Stimulated activated CD4-positive, alpha-beta T cell treated with anti-CD3 and anti-CD28 coated beads, Interleukin-1b, Interleukin-23, amount 100 ng/mL, for 24 hours (primary cell): ENCODE results near the gene SLC35A3.
"Not testable (repeated sequence)": the region's sequence is repeated elsewhere in the genome, so short reads cannot be mapped to it uniquely, and the experiment has no call there.

Experiments used
- DNase-seq, 4 experiments: peaks; one replicate each; pipeline ENCODE4 v3.0.0-alpha.2; 2020; ENCODE audit warnings: low read depth in 4 of 4, low spot score in 1 of 4

The SLC35A3 gene

GRCh38 chr1:100035214-100035613, 65.4 kb downstream of the SLC35A3 start:
- no peak for DNase-seq

- DNase-seq, result no peak
Observed at GRCh38 chr1:100036718-100037655, 67.2 kb downstream of the SLC35A3 start.

GRCh38 chr1:100037656-100037926, 67.8 kb downstream of the SLC35A3 start:
- DNase-seq, result no peak

GRCh38 chr1:100037927-100038659, 68.3 kb downstream of the SLC35A3 start:
- DNase-seq, result peak; percentile 68 to 88 (median 75)

GRCh38 chr1:100038660-100039287, 69.0 kb downstream of the SLC35A3 start:
- peak; percentile 44 to 75 (median 61) for DNase-seq

GRCh38 chr1:100039591-100039990, 69.8 kb downstream of the SLC35A3 start:
- DNase-seq, result no peak

GRCh38 chr1:100045206-100045605, 75.4 kb downstream of the SLC35A3 start:
- DNase-seq, result no peak

GRCh38 chr1:100047235-100047708, 77.5 kb downstream of the SLC35A3 start:
- DNase-seq, result not testable (repeated sequence)

- DNase-seq, result no peak
Observed at GRCh38 chr1:100050139-100050538, 80.3 kb downstream of the SLC35A3 start.

GRCh38 chr1:100051401-100051800, 81.6 kb downstream of the SLC35A3 start:
- DNase-seq, result no peak

- no peak for DNase-seq
Observed at GRCh38 chr1:100051893-100052292, 82.1 kb downstream of the SLC35A3 start.

GRCh38 chr1:100053119-100053518, 83.3 kb downstream of the SLC35A3 start:
- DNase-seq, result no peak

- DNase-seq, result no peak
Observed at GRCh38 chr1:100053727-100054126, 83.9 kb downstream of the SLC35A3 start.

- no peak for DNase-seq
Observed at GRCh38 chr1:100061681-100062080, 91.9 kb downstream of the SLC35A3 start.

GRCh38 chr1:100065183-100065968, 95.6 kb downstream of the SLC35A3 start:
- no peak for DNase-seq

GRCh38 chr1:100065969-100066227, 96.1 kb downstream of the SLC35A3 start:
- DNase-seq, result no peak

GRCh38 chr1:100070201-100070939, 100.6 kb downstream of the SLC35A3 start:
- no peak for DNase-seq

GRCh38 chr1:100073531-100073930, 103.7 kb downstream of the SLC35A3 start:
- DNase-seq, result no peak

- no peak for DNase-seq
Observed at GRCh38 chr1:100074604-100075395, 105.0 kb downstream of the SLC35A3 start.

GRCh38 chr1:100075773-100076172, 106.0 kb downstream of the SLC35A3 start:
- DNase-seq, result no peak
